NT2/D1 (cell line): Measurements from ENCODE around the gene SLC44A3.

Source experiments
- SUZ12 ChIP-seq: IDR thresholded peaks from 2 replicates; pipeline ENCODE4 v1.6.1; 2011; ENCODE audit not compliant: insufficient read length, insufficient read depth; ENCODE audit errors: extremely low read depth
- YY1 ChIP-seq: IDR thresholded peaks from 2 replicates; pipeline ENCODE4 v1.6.1; 2011; ENCODE audit not compliant: insufficient read length, insufficient read depth
- ZNF274 ChIP-seq: IDR thresholded peaks from 2 replicates; pipeline ENCODE4 v1.6.1; 2011; ENCODE audit warnings: mild to moderate bottlenecking, low read depth, low read length

DNA sequence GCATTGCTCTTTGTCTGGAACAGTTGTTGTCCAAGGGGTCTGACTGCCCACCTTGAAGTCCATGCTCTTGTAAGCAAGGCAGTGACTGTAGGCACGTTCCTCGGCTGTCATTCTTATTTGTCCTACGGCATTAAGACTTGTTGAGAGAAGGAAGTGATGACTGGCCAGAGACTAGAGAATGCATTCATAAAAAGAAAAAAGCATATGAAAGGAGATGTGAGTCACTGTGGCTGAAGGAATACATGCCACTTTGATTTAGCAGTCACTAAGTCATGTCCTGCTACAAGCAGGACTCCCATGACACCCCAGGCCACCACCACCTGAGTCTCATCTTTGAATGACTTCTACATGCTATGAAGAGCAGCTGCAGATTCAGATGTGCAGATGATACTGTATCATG lies 56.2 kb downstream of the SLC44A3 start:
- TF ChIP-seq ZNF274 (no peak), YY1 (no peak), SUZ12 (no peak)
